RWPE2 (cell line): ENCODE results near the gene ULBP2.
"Not testable (repeated sequence)": the region's sequence is repeated elsewhere in the genome, so short reads cannot be mapped to it uniquely, and the experiment has no call there.

ENCODE experiments used
- ATAC-seq: fragments of 200-7000 bp; cut with Tn5 transposase; 3 replicates; pipeline ENCODE4 v1.9.1; 2021; ENCODE audit warnings: low read depth
- DNase-seq: peaks from one replicate; pipeline ENCODE4 v3.0.0-alpha.2; 2020; ENCODE audit warnings: low spot score
- H3K27ac ChIP-seq: fragments of 450-650 bp; 2 replicates; pipeline ENCODE4 v1.5.1; 2017; ENCODE audit warnings: mild to moderate bottlenecking; ENCODE audit not compliant: poor library complexity, severe bottlenecking
- H3K27me3 ChIP-seq: fragments of 250-450 bp; sonication (Bioruptor Pico); 2 replicates; pipeline ENCODE4 v1.5.1; 2021; ENCODE audit warnings: mild to moderate bottlenecking, moderate library complexity; ENCODE audit not compliant: insufficient read depth, poor library complexity, severe bottlenecking
- H3K36me3 ChIP-seq: fragments of 250-450 bp; sonication (Bioruptor Pico); 2 replicates; pipeline ENCODE4 v1.5.1; 2020; ENCODE audit warnings: low read depth, mild to moderate bottlenecking, moderate library complexity
- H3K4me1 ChIP-seq: fragments of 250-450 bp; sonication (Bioruptor Pico); 2 replicates; pipeline ENCODE4 v1.5.1; 2021; ENCODE audit warnings: mild to moderate bottlenecking, moderate library complexity; ENCODE audit not compliant: insufficient read depth, poor library complexity, severe bottlenecking
- H3K4me3 ChIP-seq: fragments of 250-450 bp; sonication (Bioruptor Pico); 2 replicates; pipeline ENCODE4 v1.5.1; 2021; ENCODE audit warnings: mild to moderate bottlenecking, moderate library complexity; ENCODE audit not compliant: severe bottlenecking
- H3K9me3 ChIP-seq: fragments of 250-450 bp; sonication (Bioruptor Pico); 2 replicates; pipeline ENCODE4 v1.5.1; 2021; ENCODE audit warnings: mild to moderate bottlenecking, moderate library complexity; ENCODE audit not compliant: severe bottlenecking
- TF ChIP-seq, protein P1 (sequence below): fragments of 450-650 bp; IDR thresholded peaks from one replicate; pipeline ENCODE4 v1.5.1; 2017; ENCODE audit warnings: mild to moderate bottlenecking, moderate library complexity; ENCODE audit not compliant: poor library complexity, severe bottlenecking

Gene ULBP2

DNA sequence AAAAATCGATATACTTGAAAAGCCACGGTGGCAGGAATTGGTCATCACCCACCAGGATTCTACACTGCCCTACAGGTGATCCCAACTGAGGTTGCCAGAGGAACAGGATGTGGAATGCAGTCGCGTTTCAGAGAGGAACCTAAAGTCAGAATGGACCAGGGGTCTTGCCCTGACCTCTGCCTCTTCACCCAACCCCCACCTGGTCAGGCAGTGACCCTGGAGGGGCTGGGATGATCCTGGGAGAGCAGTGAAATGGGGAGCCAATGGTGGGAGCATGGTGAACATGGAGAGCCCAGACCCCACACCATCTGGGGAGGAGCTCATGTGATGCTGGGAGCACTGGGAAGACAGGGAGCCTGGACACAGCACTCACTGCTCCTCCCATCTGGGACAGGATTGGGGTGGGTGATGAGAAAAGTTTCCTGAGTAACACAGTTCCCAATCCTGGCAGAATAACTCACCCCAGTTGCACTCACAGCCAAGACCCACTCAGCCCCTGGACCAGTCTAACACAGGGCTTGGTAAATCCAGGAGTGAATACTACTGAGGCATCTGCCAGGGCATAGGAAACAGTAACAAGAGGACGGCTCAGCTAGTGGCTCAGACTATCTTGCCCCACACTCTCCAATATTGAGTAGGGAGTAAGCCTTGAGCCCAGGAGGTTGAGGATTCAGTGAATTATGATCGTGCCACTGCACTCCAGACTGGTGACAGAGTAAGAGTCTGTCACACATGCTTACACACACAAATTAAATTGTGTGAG is 1.7 kb upstream of the ULBP2 start:
- Histone ChIP-seq H3K27me3 (no peaks in the 10 kb centered on the region), H3K36me3 (no peaks in the 10 kb centered on the region), H3K4me1 (no peaks in the 10 kb centered on the region), H3K9me3 (no peaks in the 10 kb centered on the region), H3K4me3 (no peak overlapping the region), H3K27ac (no peak overlapping the region)
- DNase-seq, result no peak
- TF ChIP-seq, protein P1, sequence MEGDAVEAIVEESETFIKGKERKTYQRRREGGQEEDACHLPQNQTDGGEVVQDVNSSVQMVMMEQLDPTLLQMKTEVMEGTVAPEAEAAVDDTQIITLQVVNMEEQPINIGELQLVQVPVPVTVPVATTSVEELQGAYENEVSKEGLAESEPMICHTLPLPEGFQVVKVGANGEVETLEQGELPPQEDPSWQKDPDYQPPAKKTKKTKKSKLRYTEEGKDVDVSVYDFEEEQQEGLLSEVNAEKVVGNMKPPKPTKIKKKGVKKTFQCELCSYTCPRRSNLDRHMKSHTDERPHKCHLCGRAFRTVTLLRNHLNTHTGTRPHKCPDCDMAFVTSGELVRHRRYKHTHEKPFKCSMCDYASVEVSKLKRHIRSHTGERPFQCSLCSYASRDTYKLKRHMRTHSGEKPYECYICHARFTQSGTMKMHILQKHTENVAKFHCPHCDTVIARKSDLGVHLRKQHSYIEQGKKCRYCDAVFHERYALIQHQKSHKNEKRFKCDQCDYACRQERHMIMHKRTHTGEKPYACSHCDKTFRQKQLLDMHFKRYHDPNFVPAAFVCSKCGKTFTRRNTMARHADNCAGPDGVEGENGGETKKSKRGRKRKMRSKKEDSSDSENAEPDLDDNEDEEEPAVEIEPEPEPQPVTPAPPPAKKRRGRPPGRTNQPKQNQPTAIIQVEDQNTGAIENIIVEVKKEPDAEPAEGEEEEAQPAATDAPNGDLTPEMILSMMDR, result no peak
- no peak for ATAC-seq

- no peaks in the 10 kb centered on the region for H3K27me3 ChIP-seq
- TF ChIP-seq, protein P1, result no peak
Observed at GRCh38 chr6:149940672-149940982, 1.2 kb upstream of the ULBP2 start.

GRCh38 chr6:149942461-149942829 is 631 bp downstream of the ULBP2 start:
- Histone ChIP-seq H3K4me3 (peak overlapping the region; percentile 56), H3K27me3 (no peaks in the 10 kb centered on the region), H3K36me3 (no peaks in the 10 kb centered on the region), H3K9me3 (no peaks in the 10 kb centered on the region), H3K4me1 (no peaks in the 10 kb centered on the region), H3K27ac (peak overlapping the region; percentile 19)
- ATAC-seq, result peak; percentile 1; the same call in 1 of the 3 replicates
- DNase-seq, result no peak
- TF ChIP-seq, protein P1, result peak; percentile 14

More at GRCh38 chr6:149940672-149940982, 1.2 kb upstream of the ULBP2 start:
- H3K36me3 ChIP-seq, result no peaks in the 10 kb centered on the region
- no peaks in the 10 kb centered on the region for H3K9me3 ChIP-seq
- H3K4me1 ChIP-seq, result no peaks in the 10 kb centered on the region
- no peak for ATAC-seq
- no peak for DNase-seq
- H3K27ac ChIP-seq, result no peak overlapping the region
- H3K4me3 ChIP-seq, result no peak overlapping the region

GRCh38 chr6:149943321-149943720 is 1.5 kb downstream of the ULBP2 start:
- not testable (repeated sequence) for H3K9me3 ChIP-seq, DNase-seq, H3K27ac ChIP-seq, H3K4me3 ChIP-seq, H3K4me1 ChIP-seq, ATAC-seq, H3K27me3 ChIP-seq, H3K36me3 ChIP-seq

GRCh38 chr6:149945276-149945675 is 3.5 kb downstream of the ULBP2 start:
- H3K4me3 ChIP-seq, H3K36me3 ChIP-seq, ATAC-seq, H3K27ac ChIP-seq, H3K9me3 ChIP-seq, DNase-seq, H3K4me1 ChIP-seq, H3K27me3 ChIP-seq: not testable (repeated sequence)

GRCh38 chr6:149946631-149947030 is 4.8 kb downstream of the ULBP2 start:
- not testable (repeated sequence) for H3K27me3 ChIP-seq, ATAC-seq, H3K4me3 ChIP-seq, DNase-seq, H3K9me3 ChIP-seq, H3K27ac ChIP-seq, H3K4me1 ChIP-seq, H3K36me3 ChIP-seq

- not testable (repeated sequence) for H3K4me1 ChIP-seq, H3K27me3 ChIP-seq, H3K9me3 ChIP-seq, H3K36me3 ChIP-seq, DNase-seq, H3K27ac ChIP-seq, H3K4me3 ChIP-seq
- ATAC-seq, result peak; percentile 73
Observed at GRCh38 chr6:149947533-149947932, 5.7 kb downstream of the ULBP2 start.
